Endothelial cell (in vitro differentiated cells): Measurements from ENCODE around the gene SH3PXD2A. TPM values are rescaled to one million over a fixed set of nuclear protein-coding genes. Genes with fewer than 3 reads are reported as not detected.

Experiments used
- DNase-seq: peaks from one replicate; pipeline ENCODE4 v3.0.0; 2021; ENCODE audit warnings: low spot score
- H3K27ac Mint-ChIP-seq: one replicate; pipeline ENCODE4 v1.8.0; 2021; ENCODE audit warnings: mixed read lengths, inconsistent platforms; ENCODE audit not compliant: unreplicated experiment
- H3K27me3 Mint-ChIP-seq: one replicate; pipeline ENCODE4 v1.8.0; 2021; ENCODE audit warnings: mild to moderate bottlenecking, moderate library complexity, mixed read lengths, inconsistent platforms; ENCODE audit not compliant: unreplicated experiment
- H3K36me3 Mint-ChIP-seq: one replicate; pipeline ENCODE4 v1.8.0; 2021; ENCODE audit warnings: mild to moderate bottlenecking, low read depth, mixed read lengths, inconsistent platforms; ENCODE audit not compliant: unreplicated experiment
- H3K4me1 Mint-ChIP-seq: one replicate; pipeline ENCODE4 v1.8.0; 2021; ENCODE audit warnings: mild to moderate bottlenecking, mixed read lengths, inconsistent platforms; ENCODE audit not compliant: unreplicated experiment
- H3K4me3 Mint-ChIP-seq: one replicate; pipeline ENCODE4 v1.8.0; 2021; ENCODE audit warnings: mild to moderate bottlenecking, mixed read lengths, inconsistent platforms; ENCODE audit not compliant: unreplicated experiment
- H3K9me3 Mint-ChIP-seq: one replicate; pipeline ENCODE4 v1.8.0; 2021; ENCODE audit warnings: mixed read lengths, inconsistent platforms; ENCODE audit not compliant: unreplicated experiment
- total RNA-seq: library from RNA; stranded (reverse); fragmentation: NEBNext Ultra II Directional; extraction: Animal tissue kit (Norgen Biotek cat#: 25700); gene quantifications from one replicate; pipeline ENCODE4 v1.2.1, GENCODE V29; 2021; ENCODE audit not compliant: unreplicated experiment
- TF ChIP-seq, protein P1 (sequence below): fragments of 200-600 bp; sonication (generic); IDR thresholded peaks from one replicate; pipeline ENCODE4 v1.5.0; 2021; ENCODE audit warnings: antibody characterized with exemption; ENCODE audit not compliant: unreplicated experiment

Gene SH3PXD2A
- total RNA-seq, 1 donor from 2014 or later = 59.9 TPM

DNA sequence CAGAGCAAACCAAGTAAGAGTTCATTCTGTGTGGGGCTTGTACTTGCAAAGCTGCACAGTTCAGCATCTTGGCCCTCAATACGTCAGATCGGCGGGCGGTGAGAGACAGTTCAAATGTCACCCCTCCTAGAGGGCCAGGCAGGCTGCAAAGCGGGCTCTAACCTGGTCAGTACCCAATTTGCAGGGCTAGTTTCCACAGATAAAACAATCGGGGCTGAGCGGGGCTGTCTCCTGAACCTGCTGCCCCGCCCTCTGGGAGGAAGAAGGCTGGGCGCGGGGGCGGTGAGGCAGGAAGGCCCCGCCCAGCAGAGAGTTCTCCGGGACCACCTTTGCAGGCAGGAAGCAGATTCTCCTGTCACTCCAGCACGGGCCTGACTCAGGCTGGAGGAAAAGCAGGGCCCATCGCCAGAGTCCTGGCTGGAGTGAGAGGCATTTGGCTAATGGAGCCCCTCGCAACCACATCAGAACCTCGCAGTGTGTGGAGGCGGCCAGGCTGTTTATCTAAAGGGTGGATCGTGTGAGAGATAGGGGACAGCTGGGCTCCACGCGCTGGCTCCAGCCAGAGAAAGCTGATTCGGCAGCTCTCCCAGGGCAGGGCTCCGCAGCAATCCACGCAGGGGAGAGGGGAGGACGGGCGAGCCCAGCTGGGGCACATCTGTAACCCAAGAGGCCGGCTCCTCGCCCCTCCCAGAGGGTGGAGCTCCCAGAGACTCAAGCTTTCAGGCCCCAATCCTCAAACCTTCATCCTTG is 83.1 kb downstream of the SH3PXD2A start:
- Mint-ChIP-seq H3K27ac (peak overlapping the region; percentile 91), H3K4me1 (peaks cover 35% of the 10 kb centered on the region), H3K4me3 (peak overlapping the region; percentile 82), H3K36me3 (peaks cover 14% of the 10 kb centered on the region), H3K9me3 (no peaks in the 10 kb centered on the region), H3K27me3 (peaks cover 5% of the 10 kb centered on the region)
- DNase-seq = peak; percentile 74
- TF ChIP-seq, protein P1, sequence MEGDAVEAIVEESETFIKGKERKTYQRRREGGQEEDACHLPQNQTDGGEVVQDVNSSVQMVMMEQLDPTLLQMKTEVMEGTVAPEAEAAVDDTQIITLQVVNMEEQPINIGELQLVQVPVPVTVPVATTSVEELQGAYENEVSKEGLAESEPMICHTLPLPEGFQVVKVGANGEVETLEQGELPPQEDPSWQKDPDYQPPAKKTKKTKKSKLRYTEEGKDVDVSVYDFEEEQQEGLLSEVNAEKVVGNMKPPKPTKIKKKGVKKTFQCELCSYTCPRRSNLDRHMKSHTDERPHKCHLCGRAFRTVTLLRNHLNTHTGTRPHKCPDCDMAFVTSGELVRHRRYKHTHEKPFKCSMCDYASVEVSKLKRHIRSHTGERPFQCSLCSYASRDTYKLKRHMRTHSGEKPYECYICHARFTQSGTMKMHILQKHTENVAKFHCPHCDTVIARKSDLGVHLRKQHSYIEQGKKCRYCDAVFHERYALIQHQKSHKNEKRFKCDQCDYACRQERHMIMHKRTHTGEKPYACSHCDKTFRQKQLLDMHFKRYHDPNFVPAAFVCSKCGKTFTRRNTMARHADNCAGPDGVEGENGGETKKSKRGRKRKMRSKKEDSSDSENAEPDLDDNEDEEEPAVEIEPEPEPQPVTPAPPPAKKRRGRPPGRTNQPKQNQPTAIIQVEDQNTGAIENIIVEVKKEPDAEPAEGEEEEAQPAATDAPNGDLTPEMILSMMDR = no peak

DNA sequence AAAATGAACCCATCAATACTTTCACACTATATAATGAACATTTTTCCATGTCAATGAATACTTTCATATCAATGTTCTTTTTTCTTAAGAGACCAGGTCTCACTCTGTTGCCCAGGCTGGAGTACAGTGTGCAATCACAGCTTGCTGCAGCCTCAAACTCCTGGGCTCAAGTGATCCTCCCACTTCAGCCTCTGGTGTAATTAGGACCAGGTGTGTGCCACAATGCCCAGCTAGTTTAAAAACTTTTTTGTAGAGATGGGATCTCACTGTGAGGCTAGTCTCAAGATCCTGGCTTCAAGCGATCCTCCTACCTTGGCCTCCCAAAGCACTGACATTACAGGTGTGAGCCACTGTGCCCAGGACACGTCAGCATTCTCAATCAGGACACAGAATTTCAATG is 85.2 kb downstream of the SH3PXD2A start:
- Mint-ChIP-seq H3K4me1 (peaks cover 49% of the 10 kb centered on the region), H3K36me3 (peaks cover 17% of the 10 kb centered on the region), H3K4me3 (no peak overlapping the region), H3K27me3 (peaks cover 7% of the 10 kb centered on the region), H3K27ac (no peak overlapping the region), H3K9me3 (no peaks in the 10 kb centered on the region)
- no peak for DNase-seq
- TF ChIP-seq, protein P1 = no peak

DNA sequence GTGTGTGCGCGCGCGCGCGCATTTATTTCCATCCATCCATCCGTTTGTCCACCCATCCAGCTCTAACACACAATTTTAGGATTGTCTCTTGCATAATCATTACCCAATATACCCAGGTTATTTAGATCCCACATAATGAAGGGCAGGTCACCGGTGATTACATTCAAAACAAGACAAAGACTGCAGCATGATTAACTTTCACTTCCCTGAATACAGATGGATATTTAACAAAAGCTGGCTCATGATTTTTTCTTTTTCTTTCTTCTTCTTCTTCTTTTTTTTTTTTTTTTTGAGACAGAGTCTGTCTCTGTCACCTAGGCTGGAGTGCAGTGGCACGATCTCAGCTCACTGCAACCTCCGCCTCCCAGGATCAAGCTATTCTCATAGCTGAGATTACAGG is 86.2 kb downstream of the SH3PXD2A start:
- Mint-ChIP-seq H3K4me1 (peaks cover 55% of the 10 kb centered on the region), H3K4me3 (peak overlapping the region; percentile 56), H3K36me3 (peaks cover 18% of the 10 kb centered on the region), H3K9me3 (no peaks in the 10 kb centered on the region), H3K27ac (no peak overlapping the region), H3K27me3 (peaks cover 7% of the 10 kb centered on the region)
- TF ChIP-seq, protein P1 = no peak
- DNase-seq = no peak

DNA sequence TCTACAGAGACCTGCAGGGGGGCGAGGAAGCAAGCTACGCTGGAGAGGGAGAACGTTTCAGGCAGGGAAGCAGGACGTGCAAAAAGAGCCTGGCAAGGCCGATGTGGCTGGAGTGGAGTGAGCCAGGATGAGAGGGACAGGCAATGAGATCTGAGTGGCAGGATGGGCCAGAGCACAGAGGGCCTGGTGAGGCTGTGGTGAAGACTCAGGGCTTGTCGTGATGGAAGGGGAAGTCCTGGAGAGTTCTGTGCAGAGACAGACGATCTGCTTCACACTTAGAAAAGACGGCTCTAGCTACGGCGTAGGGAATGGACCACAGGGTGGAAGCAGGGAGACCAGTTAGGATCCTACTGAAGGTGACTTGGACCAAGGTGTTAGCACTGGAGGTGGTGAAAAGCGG is 87.0 kb downstream of the SH3PXD2A start:
- Mint-ChIP-seq H3K27ac (peak overlapping the region; percentile 55), H3K27me3 (peaks cover 10% of the 10 kb centered on the region), H3K4me3 (peak overlapping the region; percentile 53), H3K9me3 (no peaks in the 10 kb centered on the region), H3K4me1 (peaks cover 61% of the 10 kb centered on the region), H3K36me3 (peaks cover 22% of the 10 kb centered on the region)
- no peak for DNase-seq
- TF ChIP-seq, protein P1 = no peak

DNA sequence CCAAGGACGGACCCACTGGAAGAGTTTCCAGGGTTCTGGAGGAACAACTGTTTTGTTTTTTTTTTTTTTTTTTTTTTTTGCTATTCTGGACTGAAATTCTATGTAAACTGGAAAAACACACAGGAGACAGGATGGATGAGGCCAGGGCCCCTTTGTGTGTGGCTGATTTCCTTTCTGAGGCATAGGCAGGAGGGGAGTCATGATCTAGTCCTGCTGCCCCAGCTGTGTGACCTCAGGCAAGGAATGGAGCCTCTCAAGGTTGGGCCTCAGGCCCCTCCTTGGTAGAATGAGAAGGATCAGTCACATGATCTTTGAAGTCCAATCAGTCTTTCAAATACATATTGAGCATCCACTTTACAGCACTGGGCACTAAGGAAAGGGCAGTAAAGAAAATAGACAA is 87.6 kb downstream of the SH3PXD2A start:
- peak overlapping the region; percentile 78 for H3K27ac Mint-ChIP-seq
- peaks cover 67% of the 10 kb centered on the region for H3K4me1 Mint-ChIP-seq
- peak; percentile 35 for DNase-seq
- H3K36me3 Mint-ChIP-seq = peaks cover 25% of the 10 kb centered on the region
- no peaks in the 10 kb centered on the region for H3K9me3 Mint-ChIP-seq
- H3K27me3 Mint-ChIP-seq = peaks cover 11% of the 10 kb centered on the region
- peak overlapping the region; percentile 10 for H3K4me3 Mint-ChIP-seq
- TF ChIP-seq, protein P1 = no peak
